HG03520 (cell line): Measurements from ENCODE around the gene PLXNA4.

Experiments used
- ATAC-seq: cut with Tn5 transposase; IDR thresholded peaks from one replicate; pipeline ENCODE4 v1.9.1; 2021; ENCODE audit warnings: mild to moderate bottlenecking, moderate library complexity; ENCODE audit not compliant: unreplicated experiment

Gene PLXNA4

DNA sequence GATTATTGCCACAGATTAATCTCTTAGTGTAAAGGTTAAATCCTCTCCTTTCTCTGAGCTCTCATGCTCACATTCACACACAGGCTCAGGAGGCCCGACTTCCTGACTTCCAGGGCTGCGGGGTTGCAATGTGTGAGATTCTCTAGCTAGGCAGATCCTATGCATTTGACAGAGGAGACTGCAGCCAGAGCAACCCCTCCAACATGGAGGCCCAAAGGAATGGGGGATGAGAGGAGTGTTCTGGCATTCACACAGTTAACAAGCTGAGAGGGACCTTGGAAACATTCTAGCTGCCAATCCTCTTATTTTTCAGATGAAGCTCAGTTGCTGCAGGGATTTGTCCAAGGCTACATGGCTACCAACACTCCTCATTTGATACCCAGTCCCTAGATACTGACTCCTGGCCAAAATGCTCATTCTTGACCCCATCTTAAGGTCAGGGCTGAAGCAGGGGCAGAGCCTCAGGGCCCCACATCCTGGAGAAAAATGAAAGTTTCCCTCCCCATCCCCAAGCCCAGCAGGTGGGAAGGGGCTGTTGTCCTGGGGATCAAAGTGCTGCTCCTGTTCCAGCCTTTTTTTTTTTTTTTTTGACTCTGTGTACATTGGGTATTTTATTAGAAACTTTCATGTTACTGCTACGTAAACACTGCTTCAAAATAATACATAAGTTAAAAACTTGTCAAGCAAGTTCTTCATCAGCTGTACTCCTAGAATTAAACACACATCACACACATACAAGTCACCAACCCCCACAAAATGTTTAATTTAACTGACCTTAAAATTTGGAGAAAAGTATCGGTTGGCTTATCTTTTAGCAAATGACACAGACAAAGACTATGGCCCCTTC, 325.6 kb downstream of the PLXNA4 start:
- no peak for ATAC-seq

DNA sequence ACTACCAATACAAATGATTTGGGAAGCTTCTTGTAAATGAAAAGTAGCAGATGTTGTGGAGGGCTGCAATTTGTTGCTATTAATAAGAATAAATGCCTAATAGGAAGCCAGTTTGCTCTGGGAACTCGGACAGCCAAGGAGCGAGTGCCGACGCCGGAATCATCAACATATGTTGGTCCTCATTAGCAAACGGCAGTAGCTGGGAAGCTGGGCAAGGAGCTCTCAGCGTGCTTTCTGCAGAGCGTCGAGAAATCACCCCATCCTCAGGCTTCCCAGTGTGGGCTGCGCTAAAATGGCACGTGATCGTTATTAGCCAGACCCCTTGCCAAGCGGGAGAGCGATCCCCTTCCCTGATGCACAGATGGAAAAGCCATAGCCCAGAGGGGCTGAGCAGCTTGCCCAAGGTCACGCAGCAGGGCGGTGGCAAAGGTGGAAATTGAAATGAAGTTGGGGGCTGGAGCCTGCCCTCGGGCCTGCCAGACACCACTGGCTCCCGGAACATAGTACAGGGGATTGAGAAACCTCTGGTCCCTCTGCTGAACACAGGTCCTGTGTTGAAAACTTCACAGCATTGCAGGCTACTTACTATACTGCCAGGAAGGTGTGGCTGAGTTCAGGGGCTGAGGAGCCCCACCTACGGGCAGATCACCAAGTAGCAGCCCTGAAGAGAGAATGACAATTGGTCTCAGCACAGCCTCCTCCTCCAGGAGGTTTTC, 326.9 kb downstream of the PLXNA4 start:
- no peak for ATAC-seq

DNA sequence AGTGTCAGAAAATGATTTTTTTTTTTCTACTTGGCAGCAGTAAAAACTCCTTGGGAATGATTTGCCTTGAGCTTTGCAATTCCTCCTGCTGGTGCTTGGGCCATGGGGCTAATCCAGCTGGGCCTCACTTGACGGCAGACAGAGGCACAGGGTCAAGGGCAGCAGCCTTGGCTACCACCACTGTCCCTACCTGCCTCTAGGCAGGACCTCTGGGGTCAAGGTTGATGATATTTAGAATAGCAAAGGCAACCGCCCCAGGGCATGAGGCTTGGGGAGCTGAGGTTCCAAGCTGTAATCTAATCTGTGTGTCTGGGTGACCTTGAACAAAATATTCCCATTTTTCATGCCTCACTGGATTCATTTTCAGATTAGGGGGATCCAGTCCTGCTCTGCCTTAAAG, 327.4 kb downstream of the PLXNA4 start:
- ATAC-seq = no peak

DNA sequence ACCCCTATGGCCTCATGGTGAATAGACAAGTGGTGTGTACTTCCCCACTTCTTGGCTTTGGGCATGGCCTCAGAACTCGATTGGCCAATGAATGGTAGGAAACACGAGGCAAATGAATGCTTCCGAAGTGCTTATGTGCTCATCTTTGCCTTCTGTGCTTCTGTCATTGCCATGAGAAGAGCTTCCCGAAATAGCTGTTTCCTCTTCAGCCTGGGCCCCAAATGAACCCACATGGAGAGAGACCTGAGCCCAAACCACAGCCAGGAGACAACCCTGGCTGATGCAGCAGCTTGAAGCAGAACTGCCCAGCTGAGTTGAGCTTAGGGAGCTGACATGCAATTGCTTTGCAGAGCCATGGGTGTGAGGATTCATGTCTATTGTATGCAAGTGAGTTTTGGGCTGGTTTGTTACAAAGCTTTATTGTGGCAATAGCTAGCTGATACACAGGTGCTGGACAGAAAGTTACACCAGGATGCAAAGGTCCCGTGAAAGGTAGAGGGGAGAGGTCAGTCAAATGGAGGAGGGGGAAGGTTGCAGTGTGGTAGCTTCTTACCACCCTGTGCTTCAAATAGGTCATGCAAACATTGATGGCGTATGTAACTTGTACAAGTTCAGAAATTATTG, 328.2 kb downstream of the PLXNA4 start:
- ATAC-seq = no peak

DNA sequence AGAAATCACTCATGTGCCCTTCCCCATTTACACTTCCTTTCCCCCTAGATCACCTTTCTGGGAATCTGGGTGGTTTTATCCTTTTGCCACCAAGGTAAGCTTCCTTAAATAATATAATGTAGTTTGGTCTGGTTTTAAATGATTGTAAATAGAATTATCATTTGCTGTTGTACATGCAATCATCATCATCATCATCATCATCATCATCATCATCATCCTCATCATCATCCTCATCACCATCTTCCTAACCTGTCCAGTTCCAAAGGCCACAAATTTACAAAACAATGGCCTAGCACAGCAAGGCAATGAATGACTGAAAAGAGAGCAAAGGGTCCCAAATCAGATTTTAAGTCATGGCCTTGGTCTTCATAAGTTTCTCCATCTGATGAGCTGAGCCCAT, 329.7 kb downstream of the PLXNA4 start:
- ATAC-seq = no peak

DNA sequence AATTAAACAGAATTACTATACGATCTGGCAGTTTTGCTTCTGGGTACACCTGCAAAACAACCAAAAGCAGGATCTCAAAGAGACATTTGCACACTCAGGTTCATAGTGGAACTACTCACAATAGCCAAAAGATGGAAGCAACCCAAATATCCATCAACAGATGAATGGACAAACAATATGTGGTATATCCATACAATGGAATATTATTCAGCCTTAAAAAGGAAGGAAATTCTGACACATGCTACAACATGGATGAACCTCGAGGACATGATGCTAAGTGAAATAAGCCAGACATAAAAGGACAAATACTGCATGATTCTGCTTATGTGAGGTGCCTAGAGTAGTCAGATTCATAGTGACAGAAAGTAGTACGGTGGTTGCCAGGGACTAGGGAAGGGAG, 330.7 kb downstream of the PLXNA4 start:
- ATAC-seq = no peak

DNA sequence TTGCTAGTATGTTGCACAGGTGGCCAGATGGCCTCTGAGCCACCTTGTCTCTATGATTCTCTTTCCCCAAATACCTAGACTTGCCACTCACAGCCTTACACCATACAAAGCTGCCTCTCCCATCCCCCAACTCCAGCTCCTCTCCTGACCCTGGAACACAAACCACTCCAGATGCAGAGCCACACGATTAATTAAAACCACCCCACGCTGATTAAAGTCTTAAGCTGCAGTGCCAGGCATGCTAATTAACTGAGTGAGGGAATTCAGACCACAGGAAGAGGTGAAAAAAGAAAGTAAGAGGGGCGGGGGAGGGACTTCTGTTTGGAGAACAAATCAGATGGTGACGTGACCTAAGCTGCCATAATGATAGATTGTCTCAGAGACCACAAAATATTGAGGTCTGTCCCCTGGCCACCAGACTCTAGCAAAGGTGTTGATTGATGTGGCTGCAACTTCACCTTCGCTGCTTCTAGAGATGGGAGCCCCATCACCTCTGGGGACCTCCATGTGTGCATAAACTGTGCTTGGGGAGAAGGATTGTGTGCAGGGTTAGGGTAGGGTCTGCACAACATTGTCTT, 331.3 kb downstream of the PLXNA4 start:
- no peak for ATAC-seq

DNA sequence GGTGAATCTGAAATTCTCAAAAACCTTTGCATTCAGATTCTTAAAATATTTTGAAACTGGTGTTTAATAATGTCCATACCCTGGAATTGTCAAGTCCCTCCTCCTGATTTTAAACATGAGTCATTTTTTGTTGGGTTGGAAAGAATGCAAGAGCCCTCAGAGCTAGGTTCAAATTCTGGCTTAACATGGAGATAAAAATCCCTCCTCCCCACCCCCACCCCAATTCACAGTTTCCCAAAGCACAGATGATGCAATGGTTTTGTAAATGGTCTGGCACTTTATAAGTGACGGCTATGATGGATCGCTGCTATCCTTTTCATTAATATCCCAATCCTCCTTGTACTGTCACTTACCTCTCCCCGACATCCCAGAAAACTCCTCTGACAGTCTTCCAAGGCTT, 332.8 kb downstream of the PLXNA4 start:
- ATAC-seq = no peak

DNA sequence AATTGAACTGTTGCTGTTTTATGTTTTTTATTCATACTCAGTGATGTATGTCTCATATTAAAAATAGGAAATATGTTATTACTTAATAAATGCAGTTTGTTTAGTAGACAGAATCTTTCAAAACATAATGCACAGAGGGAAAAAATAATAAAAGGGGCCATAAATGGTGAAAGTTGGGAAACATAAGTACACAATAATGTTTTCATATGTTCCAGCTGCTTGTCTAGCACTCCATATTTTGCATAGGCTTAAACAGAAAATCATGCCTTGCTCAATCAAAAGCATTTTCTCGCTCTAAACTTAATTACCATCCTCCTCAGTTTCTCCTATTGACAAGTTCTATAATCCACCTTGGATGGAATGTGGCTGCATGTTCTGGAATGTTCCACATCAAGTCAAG, 333.2 kb downstream of the PLXNA4 start:
- no peak for ATAC-seq

DNA sequence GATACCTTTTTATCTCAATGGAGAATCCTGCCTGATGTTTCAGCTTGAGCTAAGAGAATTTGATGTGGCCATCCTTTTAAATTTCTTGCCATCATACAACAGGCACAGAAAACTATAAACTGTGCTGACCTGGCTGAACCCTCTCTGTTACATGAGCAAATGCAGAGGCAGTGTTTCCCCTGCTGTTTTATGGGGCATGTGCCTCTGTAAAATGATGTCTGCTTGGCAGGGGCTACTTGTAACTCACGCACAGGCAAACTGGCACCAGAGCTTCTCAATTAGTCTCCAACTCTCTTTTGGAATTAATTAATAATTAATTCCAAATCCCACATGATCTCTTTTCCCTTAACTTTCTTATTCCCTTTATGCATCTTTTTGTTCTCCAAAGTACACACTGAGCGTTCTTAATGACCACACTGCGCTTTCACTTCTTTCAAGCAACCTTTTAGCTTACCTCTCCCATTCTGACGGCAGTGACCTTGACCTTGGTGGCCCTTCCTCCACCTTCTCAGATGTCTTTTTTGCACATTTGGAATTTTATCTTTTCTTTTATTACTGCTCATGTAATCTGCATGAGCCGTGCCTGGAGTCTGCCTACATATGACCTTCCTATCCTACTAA, 334.0 kb downstream of the PLXNA4 start:
- no peak for ATAC-seq

DNA sequence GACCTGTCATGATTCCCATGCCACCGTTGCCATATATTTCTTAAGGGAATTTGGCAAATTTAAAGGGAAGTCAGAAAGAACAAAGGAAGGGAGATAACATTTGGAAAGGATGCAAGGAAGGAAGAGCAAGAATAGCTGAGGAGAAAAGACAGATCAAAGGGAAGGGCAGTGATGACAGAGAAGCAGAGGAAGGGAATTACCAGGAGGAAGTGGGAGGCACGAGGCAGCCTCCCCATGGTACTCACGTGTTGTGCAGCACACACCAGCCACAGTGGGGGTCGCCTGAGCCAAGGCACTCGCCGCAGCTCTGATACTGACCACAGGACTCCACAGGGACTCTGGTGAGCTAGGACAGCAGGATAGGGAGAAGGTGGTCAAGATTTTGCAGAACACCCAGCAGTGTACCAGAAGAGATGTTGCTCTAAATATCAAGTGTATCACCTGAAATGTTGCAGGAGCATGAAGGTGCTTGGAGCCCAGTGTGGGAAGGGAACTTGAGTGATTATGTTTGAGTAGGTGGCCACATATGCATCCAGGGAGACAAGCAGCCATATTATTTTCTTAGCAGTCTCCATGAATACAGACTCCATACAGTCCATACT, 335.3 kb downstream of the PLXNA4 start:
- no peak for ATAC-seq

DNA sequence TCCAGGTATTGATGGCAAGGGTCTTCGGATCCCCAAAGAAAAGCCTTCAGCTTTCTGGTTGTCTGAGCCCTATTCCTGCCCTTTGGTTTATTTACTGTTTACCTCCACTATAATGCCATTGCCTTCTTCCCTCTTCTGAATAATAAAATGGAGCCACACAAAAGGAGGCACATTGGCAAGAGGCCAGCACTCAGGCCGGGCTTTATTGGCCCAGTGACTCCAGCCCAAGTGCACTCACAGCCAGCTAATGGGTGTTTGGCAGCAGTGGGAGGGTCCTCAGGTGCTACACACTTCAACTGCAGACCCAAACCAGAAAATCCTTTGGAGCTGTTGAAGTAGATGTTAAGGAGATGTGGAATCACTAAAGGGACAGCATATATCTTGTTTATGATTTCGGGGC, 336.0 kb downstream of the PLXNA4 start:
- ATAC-seq = no peak

DNA sequence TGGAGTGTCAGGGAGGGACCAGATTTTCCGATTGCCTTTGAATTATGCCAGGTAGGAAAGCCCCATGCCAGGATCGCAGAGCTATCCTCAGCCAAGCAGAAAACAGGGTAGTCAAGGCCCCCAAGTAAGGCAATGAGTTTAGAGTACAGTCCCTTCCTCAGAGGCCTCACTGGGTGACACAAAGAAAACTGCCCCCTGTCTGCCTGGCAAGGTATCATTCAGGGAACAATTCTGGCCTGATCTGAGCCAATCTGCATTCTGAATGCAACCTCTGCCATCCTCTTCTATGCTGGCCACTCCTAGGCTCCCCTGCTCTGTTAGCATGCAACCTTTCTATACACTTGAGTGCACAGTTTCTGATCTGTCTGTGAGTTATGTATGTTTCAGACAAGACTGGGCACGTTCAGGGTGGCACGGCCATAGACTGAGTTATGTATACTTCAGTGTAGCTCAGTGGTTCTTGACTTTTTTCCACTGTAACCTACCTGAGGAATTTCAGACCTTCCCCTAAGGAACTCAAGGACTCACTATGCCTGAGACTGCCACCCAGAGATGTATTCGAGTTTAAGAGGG, 336.8 kb downstream of the PLXNA4 start:
- no peak for ATAC-seq

DNA sequence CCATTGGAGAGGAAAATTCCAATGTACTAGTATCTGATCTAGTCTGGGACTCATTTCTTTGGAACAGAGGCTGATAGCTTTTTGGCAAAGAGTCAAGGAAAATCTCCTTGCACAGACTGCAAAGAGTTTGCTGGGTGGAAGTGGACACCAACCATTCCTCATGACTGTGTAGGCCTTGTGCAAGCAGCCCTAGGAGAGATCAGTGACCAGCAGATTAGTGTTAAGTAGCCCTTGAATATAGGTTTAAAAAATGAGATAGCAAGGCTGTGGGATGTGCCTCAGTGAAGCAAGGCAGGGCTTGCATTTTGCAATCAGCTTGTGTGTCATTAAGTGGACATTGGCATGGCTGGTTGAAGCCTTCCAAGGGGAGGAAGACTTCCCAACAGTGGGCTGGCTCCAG, 341.6 kb downstream of the PLXNA4 start:
- ATAC-seq = no peak

DNA sequence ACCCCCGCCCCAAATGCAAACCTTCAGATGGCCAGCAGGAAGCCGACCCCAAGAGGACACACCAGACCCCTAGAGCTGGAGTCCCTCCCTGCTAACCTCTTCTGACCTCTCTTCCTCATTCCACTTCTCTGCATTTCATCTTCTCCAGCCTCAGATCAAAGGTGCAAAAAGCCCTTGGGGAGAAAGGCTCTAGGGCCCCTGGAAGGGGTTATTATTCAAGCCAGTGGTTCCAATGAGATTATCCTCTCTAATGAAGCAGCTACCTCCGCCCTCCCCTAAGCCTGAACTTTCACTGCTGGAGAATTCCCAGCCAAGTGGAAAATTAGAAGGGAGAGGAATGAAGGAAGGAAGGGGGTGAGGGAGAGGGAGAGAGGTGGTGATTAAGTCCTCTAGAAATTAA, 343.9 kb downstream of the PLXNA4 start:
- no peak for ATAC-seq

DNA sequence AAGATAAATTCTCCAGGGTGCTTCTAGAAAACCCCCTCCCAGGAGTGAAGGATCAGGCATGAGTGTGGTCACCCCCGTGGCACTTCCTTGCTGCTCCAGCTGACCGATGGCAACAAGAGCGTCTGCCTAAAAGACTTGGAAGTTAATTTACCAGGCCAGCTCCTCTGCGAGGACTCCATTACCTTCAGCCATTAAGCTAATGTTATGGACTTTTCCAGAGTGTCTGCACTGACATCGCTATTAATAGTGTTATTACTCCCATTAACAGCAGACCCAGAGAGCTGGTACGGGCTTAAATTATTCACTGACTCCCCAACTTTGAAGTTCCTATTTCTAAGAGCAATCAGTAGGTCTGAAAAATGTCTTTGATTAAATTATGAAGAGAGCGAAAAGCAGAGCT, 345.8 kb downstream of the PLXNA4 start:
- no peak for ATAC-seq

DNA sequence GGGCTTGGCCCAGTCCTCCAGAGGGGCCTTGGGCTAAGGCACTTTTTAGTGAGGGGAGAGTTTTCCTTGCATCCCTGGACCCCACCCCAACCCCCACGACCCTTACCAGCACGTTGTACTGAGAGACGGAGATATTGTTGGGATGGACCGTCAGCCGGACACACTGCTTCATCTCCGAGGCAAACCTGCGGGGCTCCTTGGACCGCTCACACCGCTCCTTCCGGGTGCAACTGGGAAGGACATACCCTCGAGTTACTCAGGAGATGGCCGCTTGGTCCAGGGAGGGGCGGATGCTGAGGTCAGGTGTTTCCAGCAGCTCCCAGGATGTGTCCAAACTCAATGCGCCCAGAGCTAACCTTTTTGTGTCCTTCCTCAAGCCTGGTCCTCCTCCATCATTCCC, 348.0 kb downstream of the PLXNA4 start:
- ATAC-seq = no peak

DNA sequence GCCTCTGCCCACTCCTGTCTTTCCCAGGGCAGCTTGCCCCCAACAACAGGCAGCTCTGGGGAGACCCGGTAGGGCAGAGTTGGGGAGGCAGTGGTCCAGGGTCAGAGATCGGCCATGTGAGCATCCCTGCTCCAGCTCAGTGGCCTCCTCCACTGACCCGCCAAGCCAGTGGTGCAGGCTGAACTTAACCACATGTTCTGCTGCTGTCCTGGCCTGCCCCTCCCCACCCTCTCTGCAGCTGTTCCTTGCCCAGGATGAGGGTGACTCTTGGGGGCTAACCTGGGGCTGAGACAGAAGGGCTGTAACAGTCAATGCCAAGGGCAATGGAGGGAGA, 349.3 kb downstream of the PLXNA4 start:
- no peak for ATAC-seq

DNA sequence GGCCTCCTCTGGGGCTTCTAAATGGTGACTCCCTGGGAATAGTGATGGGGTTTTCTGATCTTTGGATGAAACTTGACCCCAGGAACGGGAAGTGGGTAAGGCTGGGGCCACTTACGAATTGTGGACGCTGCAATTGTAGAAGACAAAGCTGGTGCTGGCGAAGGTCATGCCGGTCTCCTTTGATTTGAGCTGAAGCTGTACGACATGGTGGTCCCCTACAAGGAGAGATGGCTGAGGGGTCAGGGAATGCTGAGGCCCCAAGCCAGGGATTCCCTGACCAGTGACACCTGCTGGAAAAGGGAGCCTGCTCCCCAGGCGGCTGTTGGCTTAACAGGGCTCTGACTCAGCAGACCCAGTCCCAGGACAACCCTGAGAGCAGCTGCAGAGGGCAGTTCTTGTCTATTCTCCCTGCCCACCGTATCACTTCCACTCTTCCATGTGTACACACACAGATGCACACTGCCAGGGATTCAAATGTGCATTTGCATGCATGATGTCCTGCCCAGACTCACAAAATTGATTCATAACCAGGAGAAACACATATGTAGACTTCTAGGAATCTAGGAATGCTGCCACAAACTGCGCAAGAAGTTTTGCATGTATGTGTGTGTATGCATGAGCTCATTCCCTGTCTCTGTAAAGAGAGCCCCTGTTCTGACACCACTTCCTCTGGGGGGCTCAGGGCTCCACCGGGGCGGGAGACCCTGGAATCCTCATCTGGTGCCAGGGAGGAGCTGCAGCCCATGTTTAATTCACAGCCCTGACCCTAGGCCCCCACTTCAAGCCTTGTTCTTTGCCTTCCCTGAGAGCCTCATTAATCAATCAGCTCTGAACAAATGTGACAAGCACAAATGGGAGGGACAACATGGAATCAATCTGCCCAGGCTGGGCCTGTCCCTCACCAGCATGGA, 350.0 kb downstream of the PLXNA4 start:
- ATAC-seq = no peak
